Common myeloid progenitor, CD34-positive (primary cell): ENCODE results near the gene JUP.
"Not testable (repeated sequence)": the region's sequence is repeated elsewhere in the genome, so short reads cannot be mapped to it uniquely, and the experiment has no call there.

ENCODE experiments used
- CTCF ChIA-PET: fragments of 350-600 bp; sonication (Branson Sonifier 250); formaldehyde crosslinking; loops from one replicate; lab custom pipeline; 2021; ENCODE audit warnings: antibody characterized with exemption; lab: Charles Lee
- POLR2A ChIA-PET: fragments of 350-600 bp; sonication (Branson Sonifier 250); formaldehyde crosslinking; loops from one replicate; lab custom pipeline; 2021; ENCODE audit warnings: antibody characterized with exemption; lab: Charles Lee
- DNase-seq, 3 donors: peaks; one replicate each; pipeline versions ENCODE4 v3.0.0 to v3.0.0-alpha.2; 2013
- H3K27ac ChIP-seq, 2 experiments: 1 replicate in 1 of 2; 2 replicates in 1 of 2; pipeline ENCODE4 v1.7.0; 2013; ENCODE audit warnings: inconsistent platforms in 2 of 2, low read length in 2 of 2, mild to moderate bottlenecking in 2 of 2, low read depth in 1 of 2, moderate library complexity in 1 of 2; ENCODE audit not compliant: severe bottlenecking in 2 of 2, insufficient read depth in 1 of 2, poor library complexity in 1 of 2
- H3K27me3 ChIP-seq, 5 experiments: replicated peaks in 2 of 5; 1 replicate in 3 of 5; 2 replicates in 2 of 5; pipeline versions ENCODE4 v1.6.1 to v1.7.0; 2013; ENCODE audit warnings: low read length in 4 of 5, mild to moderate bottlenecking in 2 of 5, moderate library complexity in 2 of 5, inconsistent platforms in 1 of 5; ENCODE audit not compliant: insufficient read depth in 5 of 5, control insufficient read depth in 4 of 5
- H3K36me3 ChIP-seq, 4 experiments: 1 replicate in 2 of 4; 2 replicates in 2 of 4; pipeline versions ENCODE4 v1.6.1 to v1.7.0; 2013; ENCODE audit warnings: low read length in 3 of 4, control low read depth in 1 of 4, mild to moderate bottlenecking in 1 of 4; ENCODE audit not compliant: control insufficient read depth in 4 of 4, insufficient read depth in 4 of 4
- H3K4me1 ChIP-seq, 4 experiments: 1 replicate in 3 of 4; 2 replicates in 1 of 4; pipeline versions ENCODE4 v1.6.1 to v1.7.1; 2013; ENCODE audit warnings: low read length in 3 of 4, mild to moderate bottlenecking in 3 of 4, control low read depth in 1 of 4, inconsistent platforms in 1 of 4, moderate library complexity in 1 of 4; ENCODE audit not compliant: control insufficient read depth in 4 of 4, insufficient read depth in 4 of 4; ENCODE audit errors: control extremely low read depth in 1 of 4
- H3K4me3 ChIP-seq, 7 experiments: 1 replicate in 4 of 7; 2 replicates in 3 of 7; pipeline versions ENCODE4 v1.5.1 to v1.7.0; 2013; ENCODE audit warnings: mild to moderate bottlenecking in 7 of 7, low read length in 6 of 7, moderate library complexity in 6 of 7, inconsistent platforms in 2 of 7, low read depth in 2 of 7, control low read depth in 1 of 7; ENCODE audit not compliant: insufficient read depth in 4 of 7, control insufficient read depth in 1 of 7; ENCODE audit errors: extremely low read depth in 1 of 7
- H3K9me3 ChIP-seq, 5 experiments: 1 replicate in 4 of 5; 2 replicates in 1 of 5; pipeline versions ENCODE4 v1.6.1 to v1.7.1; 2013; ENCODE audit warnings: low read length in 4 of 5, mild to moderate bottlenecking in 2 of 5, inconsistent platforms in 1 of 5, low read depth in 1 of 5, moderate library complexity in 1 of 5; ENCODE audit not compliant: control insufficient read depth in 4 of 5, insufficient read depth in 2 of 5; ENCODE audit errors: control extremely low read depth in 1 of 5
- WGBS: methylation state at CpG from one replicate; pipeline ENCODE4 v1.1.5; 2013; ENCODE audit not compliant: insufficient coverage; 5-methylcytosine and 5-hydroxymethylcytosine counted together

Gene JUP

DNA sequence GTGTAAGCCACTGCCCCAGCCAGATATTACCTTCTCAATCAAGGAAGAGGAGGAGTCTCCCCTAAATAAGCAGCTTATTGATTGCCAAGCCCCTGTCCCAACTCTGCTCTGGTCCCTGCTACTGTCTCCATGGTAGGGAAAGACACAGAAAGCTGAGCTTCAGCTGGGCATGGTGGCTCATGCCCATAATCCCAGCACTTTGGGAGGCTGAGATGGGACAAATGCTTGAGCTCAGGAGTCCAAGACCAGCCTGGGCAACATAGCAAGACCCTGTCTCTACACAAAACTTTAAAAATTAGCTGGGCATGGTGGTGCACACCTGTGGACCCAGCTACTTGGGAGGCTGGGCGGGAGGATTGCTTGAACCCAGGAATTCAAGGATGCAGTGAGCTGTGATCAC, 6.6 kb downstream of the JUP start:
- Histone ChIP-seq H3K27me3 (no peaks in the 10 kb centered on the region), H3K36me3 (peaks cover 2 to 26% (median 7%) of the 10 kb centered on the region in 4 experiments), H3K9me3 (no peaks in the 10 kb centered on the region), H3K27ac (no peak overlapping the region), H3K4me1 (peaks cover 3 to 86% (median 74%) of the 10 kb centered on the region in 4 experiments), H3K4me3 (no peak overlapping the region)
- ChIA-PET POLR2A (interaction anchor here (1.1 kb wide), 1 partner anchor 9 kb away, joined by 4 read pairs; no protein-coding TSS in a partner anchor), CTCF (interaction anchor here (0.7 to 4.4 kb wide), 5 partner anchors 8 to 62 kb away, joined by 3 to 40 read pairs (median 10); partner anchors contain the start of gene JUP)
- 100% methylated on average over 1 of the region's 1 CpG for WGBS
- DNase-seq, result no peak

DNA sequence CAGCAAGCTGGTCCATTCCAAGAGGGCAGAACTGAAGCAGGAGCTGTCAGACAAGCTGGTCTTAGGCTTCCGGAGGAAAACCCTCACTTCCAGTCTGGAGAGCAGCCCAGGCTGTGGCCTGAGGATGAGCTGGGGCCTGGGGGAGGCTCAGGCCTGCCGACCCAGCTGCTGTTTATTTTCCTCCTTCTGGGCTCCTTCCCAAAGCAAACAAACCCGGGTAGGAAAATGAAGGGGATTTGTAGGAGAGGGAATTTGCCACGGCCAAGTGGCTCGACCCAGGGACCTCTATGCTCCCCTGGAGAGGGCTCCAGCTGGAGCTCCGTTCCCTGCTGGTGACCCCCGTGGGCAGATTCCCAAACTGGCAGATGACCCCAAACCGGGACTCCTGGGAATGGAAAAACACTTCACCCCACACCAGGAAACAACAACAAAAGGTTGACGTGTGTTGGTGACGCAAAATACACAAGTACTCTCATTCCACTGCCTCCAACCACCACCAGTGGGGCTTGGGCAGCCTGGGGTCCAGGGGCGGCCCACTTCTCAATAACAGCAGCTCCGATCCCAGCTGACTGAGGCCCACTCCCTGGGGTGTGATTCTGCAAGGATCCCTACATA, 8.8 kb downstream of the JUP start:
- ChIA-PET CTCF (interaction anchor here (0.6 to 4.4 kb wide), 9 partner anchors 9 to 40 kb away, joined by 3 to 40 read pairs (median 5); partner anchors contain the start of gene JUP), POLR2A (interaction anchor here (1.0 to 2.7 kb wide), 2 partner anchors 8 to 11 kb away, joined by 3 to 40 read pairs; partner anchors contain the start of gene JUP)
- Histone ChIP-seq H3K4me3 (peak overlapping the region in 2 of 7 experiments; percentile 38 to 50), H3K27me3 (no peaks in the 10 kb centered on the region), H3K4me1 (peaks cover 0 to 82% (median 58%) of the 10 kb centered on the region in 4 experiments), H3K9me3 (no peaks in the 10 kb centered on the region), H3K27ac (peak overlapping the region in 1 of 2 experiments; percentile 28), H3K36me3 (peaks cover 2 to 32% (median 11%) of the 10 kb centered on the region in 4 experiments)
- 37% methylated on average over 5 of the region's 12 CpGs for WGBS
- peak in 2 of 3 donors; percentile 62 to 71 for DNase-seq

DNA sequence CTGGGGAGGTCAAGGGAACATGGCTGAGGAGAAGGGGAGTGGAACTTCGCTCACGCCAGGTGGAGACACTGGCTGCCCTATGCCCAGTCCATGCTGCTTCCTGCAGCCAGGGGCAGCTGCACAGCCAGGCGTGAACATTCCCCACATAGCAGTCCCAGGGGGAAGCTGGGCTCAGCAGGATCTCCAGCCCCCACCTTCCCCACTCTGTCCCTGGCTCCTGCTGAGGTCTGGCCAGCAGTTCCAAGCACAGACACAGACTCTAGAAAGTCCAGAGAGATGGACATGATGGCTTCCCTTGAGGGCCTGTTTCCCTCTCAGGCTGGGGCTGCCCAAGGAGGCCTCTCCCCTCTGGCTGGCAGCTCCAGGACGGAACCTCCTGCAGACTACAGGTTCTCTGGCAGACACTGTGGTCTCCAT, 9.3 kb downstream of the JUP start:
- WGBS, result 68% methylated on average over 2 of the region's 4 CpGs
- POLR2A ChIA-PET, result interaction anchor here (1.0 to 2.7 kb wide), 2 partner anchors 9 to 12 kb away, joined by 3 to 40 read pairs; partner anchors contain the start of gene JUP
- H3K4me3 ChIP-seq, result peak overlapping the region in 2 of 7 experiments; percentile 40 to 50
- H3K4me1 ChIP-seq, result peaks cover 0 to 77% (median 54%) of the 10 kb centered on the region in 4 experiments
- CTCF ChIA-PET, result interaction anchor here (1.3 to 4.4 kb wide), 7 partner anchors 9 to 25 kb away, joined by 3 to 40 read pairs (median 7); partner anchors contain the start of gene JUP
- no peak for DNase-seq
- H3K27ac ChIP-seq, result peak overlapping the region in 1 of 2 experiments; percentile 28
- H3K36me3 ChIP-seq, result peaks cover 2 to 31% (median 13%) of the 10 kb centered on the region in 4 experiments
- H3K9me3 ChIP-seq, result no peaks in the 10 kb centered on the region
- H3K27me3 ChIP-seq, result no peaks in the 10 kb centered on the region

DNA sequence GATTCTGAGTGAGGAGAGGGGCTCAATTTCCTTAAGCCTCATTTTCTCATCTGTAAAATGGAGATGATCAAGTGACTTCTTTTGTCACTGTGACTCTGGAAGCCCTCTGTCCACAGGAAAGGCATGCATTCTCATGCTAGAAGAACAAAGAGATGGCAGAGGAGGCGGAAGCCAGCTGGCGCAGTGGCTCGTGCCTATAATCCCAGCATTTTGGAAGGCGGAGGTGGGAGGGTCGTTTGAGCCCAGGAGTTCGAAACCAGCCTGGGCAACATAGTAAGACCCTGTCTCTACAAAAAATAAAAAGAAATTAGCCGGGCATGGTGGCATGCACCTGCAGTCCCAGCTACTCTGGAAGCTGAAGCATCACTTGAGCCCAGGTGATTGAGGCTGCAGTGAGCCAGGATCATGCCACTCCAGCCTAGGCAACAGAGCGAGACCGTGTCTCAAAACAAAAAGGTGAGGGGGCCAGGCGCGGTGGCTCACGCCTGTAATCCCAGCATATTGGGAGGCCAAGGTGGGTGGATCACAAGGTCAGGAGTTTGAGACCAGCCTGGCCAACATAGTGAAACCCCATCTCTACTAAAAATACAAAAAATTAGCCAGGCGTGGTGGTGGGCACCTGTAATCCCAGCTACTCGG, 10.1 kb downstream of the JUP start:
- not testable (repeated sequence) for DNase-seq, H3K9me3 ChIP-seq, H3K4me3 ChIP-seq, H3K27me3 ChIP-seq, H3K27ac ChIP-seq
- peaks cover 0 to 69% (median 46%) of the 10 kb centered on the region in 4 experiments for H3K4me1 ChIP-seq
- ChIA-PET POLR2A (interaction anchor here (1.0 to 2.7 kb wide), 2 partner anchors 10 to 12 kb away, joined by 3 to 40 read pairs; partner anchors contain the start of gene JUP), CTCF (interaction anchor here (1.4 to 4.4 kb wide), 4 partner anchors 8 to 21 kb away, joined by 3 to 40 read pairs (median 14); partner anchors contain the start of gene JUP)
- 94% methylated on average over 7 of the region's 14 CpGs for WGBS
- peaks cover 5 to 39% (median 18%) of the 10 kb centered on the region in 4 experiments for H3K36me3 ChIP-seq

DNA sequence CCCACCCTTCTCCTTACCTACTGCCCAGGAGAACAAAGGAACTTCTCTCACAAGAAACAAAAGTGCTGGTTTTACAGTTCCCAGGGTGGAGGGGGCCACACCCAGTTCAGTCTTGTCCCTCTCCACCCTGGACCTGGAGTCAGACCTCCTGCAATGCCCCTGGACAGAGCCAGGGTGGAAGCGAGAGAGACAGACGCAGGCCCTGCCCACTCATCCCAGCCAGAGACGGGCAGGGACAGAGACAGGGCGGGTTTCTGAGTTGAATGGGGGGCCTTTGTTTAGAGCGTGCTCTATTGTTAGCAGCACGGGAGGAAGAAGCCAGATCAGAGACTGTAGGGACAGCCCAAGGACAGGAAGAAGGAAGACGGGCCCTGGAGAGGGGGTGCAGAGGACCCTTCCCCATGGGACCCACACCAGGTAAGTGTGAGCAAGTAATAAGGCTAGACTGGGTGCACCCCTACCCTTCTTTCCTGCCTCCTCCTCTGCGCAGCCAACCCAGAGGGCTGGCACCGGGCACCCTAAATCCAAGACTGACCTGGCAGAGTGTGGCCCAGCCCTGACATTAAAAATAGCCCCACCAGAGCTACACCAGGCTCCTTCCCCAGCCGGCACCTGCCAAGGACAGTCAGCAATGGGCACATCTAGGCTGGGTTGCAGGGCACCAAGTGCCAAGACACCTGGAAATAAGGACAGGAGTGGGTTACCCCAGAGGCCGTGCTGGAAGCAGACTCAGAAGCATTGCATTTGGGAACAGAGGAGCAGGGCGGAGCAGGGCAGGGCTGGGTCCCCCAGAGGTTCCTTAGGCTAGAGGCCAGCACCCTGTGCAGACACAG, 10.9 kb downstream of the JUP start:
- Histone ChIP-seq H3K9me3 (no peaks in the 10 kb centered on the region), H3K4me3 (no peak overlapping the region), H3K27ac (peak overlapping the region in 1 of 2 experiments; percentile 45), H3K27me3 (no peaks in the 10 kb centered on the region), H3K4me1 (peaks cover 0 to 65% (median 43%) of the 10 kb centered on the region in 4 experiments), H3K36me3 (peaks cover 8 to 45% (median 21%) of the 10 kb centered on the region in 4 experiments)
- CTCF ChIA-PET, result interaction anchor here (4.4 kb wide), 2 partner anchors 12 kb away, joined by 20 to 40 read pairs; partner anchors contain the start of gene JUP
- POLR2A ChIA-PET, result interaction anchor here (3.2 kb wide), 1 partner anchor 10 kb away, joined by 26 read pairs; the partner anchor contains the start of gene JUP
- no peak for DNase-seq
- 85% methylated on average over 11 of the region's 12 CpGs for WGBS

DNA sequence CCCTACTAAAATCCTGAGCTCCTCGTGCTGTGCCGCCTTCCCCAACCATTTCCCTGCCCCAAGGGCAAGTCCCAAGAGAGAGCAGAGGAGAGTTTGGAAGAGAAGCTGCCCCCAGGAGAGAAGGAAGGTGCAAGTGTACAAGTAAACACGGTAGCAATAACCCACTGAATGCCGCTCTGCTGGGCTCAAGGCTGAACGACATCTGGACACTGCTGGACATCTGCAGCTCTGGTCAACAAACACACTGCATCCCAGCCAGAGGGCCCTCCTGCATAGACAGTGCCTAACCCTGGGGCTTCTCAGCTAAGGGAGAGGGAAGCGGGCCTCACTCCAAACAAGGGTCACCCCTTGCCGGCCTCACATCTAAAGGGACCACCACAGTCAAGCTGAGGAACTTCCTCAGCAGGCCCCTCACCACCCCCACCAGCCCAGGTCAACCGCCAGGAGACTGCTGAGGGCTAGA, 12.7 kb downstream of the JUP start:
- POLR2A ChIA-PET, result interaction anchor here (0.6 to 3.2 kb wide), 2 partner anchors 11 to 186 kb away, joined by 3 to 26 read pairs; partner anchors contain the start of gene JUP
- CTCF ChIA-PET, result interaction anchor here (0.9 to 2.1 kb wide), 7 partner anchors 10 to 28 kb away, joined by 3 to 9 read pairs (median 4); partner anchors contain the start of gene JUP
- DNase-seq, result peak in 2 of 3 donors; percentile 32 to 48
- peaks cover 14 to 64% (median 32%) of the 10 kb centered on the region in 4 experiments for H3K36me3 ChIP-seq
- H3K27me3 ChIP-seq, result no peaks in the 10 kb centered on the region
- 70% methylated on average over 5 of the region's 8 CpGs for WGBS
- no peak overlapping the region for H3K4me3 ChIP-seq
- H3K9me3 ChIP-seq, result no peaks in the 10 kb centered on the region
- peaks cover 0 to 53% (median 31%) of the 10 kb centered on the region in 4 experiments for H3K4me1 ChIP-seq
- no peak overlapping the region for H3K27ac ChIP-seq
